ENCODE data around the gene DYNLT1. TPM values are rescaled to one million over a fixed set of nuclear protein-coding genes. Genes with fewer than 3 reads are reported as not detected.

The DYNLT1 gene
- total and polyA plus RNA-seq, 10 of the 15 experiments (the other 5 are each of a cell fraction or from before 2014, with no cell fraction given) = 33.6 to 298 (median 89.2) TPM

DNA sequence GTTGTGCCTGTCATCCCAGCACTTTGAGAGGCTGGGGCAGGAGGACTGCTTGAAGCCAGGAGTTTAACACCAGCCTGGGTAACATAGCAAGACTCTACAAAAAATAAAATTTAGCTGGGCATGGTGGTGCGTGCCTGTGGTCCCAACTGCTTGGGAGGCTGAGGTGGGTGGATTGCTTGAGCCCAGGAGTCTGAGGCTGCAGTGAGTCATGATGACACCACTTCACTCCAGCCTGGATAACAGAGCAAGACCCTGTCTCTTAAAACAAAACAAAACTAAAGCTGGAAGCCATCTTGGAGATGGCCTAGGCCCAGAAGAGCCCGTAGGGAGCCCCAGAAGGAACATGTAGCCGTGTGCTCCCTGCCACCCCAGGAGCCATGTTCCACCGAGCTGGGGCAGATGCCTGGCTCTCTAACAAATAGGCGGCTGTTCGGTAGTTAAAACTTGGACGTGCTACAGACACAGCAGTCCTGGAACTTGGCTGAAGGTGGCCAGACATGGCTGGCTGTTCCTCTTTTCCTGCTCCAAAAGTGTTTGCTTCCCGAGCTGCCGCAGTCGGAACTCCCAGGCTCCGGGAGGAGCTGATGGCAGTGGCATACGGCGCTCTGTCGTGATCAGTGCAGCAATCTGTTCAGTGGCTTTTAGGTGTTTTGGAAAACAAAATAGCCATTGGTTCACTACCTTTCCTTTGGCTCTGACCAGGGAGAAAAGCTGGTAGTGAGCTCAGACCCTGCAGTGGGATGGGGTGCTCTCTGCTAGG is 37.0 kb downstream of the DYNLT1 start (continued):
- TF ChIP-seq, protein P1, sequence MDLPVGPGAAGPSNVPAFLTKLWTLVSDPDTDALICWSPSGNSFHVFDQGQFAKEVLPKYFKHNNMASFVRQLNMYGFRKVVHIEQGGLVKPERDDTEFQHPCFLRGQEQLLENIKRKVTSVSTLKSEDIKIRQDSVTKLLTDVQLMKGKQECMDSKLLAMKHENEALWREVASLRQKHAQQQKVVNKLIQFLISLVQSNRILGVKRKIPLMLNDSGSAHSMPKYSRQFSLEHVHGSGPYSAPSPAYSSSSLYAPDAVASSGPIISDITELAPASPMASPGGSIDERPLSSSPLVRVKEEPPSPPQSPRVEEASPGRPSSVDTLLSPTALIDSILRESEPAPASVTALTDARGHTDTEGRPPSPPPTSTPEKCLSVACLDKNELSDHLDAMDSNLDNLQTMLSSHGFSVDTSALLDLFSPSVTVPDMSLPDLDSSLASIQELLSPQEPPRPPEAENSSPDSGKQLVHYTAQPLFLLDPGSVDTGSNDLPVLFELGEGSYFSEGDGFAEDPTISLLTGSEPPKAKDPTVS (IDR thresholded peaks at IDR 0.05; ENCODE audit: low read depth, low read length) = no peak
- TF ChIP-seq SMARCA5 (IDR thresholded peaks at IDR 0.05) = no peak
- no peak for TF ChIP-seq SUZ12 (IDR thresholded peaks at IDR 0.05; ENCODE audit: unreplicated experiment)
- TF ChIP-seq SIN3A (IDR thresholded peaks at IDR 0.05; ENCODE audit: low read depth, low read length) = no peak
- no peak for TF ChIP-seq ZSCAN29 (IDR thresholded peaks at IDR 0.05)
- TF ChIP-seq LARP7 (IDR thresholded peaks at IDR 0.05) = no peak
- TF ChIP-seq, protein P2, sequence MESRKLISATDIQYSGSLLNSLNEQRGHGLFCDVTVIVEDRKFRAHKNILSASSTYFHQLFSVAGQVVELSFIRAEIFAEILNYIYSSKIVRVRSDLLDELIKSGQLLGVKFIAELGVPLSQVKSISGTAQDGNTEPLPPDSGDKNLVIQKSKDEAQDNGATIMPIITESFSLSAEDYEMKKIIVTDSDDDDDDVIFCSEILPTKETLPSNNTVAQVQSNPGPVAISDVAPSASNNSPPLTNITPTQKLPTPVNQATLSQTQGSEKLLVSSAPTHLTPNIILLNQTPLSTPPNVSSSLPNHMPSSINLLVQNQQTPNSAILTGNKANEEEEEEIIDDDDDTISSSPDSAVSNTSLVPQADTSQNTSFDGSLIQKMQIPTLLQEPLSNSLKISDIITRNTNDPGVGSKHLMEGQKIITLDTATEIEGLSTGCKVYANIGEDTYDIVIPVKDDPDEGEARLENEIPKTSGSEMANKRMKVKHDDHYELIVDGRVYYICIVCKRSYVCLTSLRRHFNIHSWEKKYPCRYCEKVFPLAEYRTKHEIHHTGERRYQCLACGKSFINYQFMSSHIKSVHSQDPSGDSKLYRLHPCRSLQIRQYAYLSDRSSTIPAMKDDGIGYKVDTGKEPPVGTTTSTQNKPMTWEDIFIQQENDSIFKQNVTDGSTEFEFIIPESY (IDR thresholded peaks at IDR 0.05) = no peak
- TF ChIP-seq RELA (IDR thresholded peaks at IDR 0.05; ENCODE audit: borderline replicate concordance, partially characterized antibody) = no peak
- TF ChIP-seq, protein P3, sequence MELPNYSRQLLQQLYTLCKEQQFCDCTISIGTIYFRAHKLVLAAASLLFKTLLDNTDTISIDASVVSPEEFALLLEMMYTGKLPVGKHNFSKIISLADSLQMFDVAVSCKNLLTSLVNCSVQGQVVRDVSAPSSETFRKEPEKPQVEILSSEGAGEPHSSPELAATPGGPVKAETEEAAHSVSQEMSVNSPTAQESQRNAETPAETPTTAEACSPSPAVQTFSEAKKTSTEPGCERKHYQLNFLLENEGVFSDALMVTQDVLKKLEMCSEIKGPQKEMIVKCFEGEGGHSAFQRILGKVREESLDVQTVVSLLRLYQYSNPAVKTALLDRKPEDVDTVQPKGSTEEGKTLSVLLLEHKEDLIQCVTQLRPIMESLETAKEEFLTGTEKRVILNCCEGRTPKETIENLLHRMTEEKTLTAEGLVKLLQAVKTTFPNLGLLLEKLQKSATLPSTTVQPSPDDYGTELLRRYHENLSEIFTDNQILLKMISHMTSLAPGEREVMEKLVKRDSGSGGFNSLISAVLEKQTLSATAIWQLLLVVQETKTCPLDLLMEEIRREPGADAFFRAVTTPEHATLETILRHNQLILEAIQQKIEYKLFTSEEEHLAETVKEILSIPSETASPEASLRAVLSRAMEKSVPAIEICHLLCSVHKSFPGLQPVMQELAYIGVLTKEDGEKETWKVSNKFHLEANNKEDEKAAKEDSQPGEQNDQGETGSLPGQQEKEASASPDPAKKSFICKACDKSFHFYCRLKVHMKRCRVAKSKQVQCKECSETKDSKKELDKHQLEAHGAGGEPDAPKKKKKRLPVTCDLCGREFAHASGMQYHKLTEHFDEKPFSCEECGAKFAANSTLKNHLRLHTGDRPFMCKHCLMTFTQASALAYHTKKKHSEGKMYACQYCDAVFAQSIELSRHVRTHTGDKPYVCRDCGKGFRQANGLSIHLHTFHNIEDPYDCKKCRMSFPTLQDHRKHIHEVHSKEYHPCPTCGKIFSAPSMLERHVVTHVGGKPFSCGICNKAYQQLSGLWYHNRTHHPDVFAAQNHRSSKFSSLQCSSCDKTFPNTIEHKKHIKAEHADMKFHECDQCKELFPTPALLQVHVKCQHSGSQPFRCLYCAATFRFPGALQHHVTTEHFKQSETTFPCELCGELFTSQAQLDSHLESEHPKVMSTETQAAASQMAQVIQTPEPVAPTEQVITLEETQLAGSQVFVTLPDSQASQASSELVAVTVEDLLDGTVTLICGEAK (IDR thresholded peaks at IDR 0.05; ENCODE audit: borderline replicate concordance) = no peak

Measured in GM12878 (cell line).